GM21528 (cell line): ENCODE measurements around the gene CNR1.
"Not testable (repeated sequence)": the region's sequence is repeated elsewhere in the genome, so short reads cannot be mapped to it uniquely, and the experiment has no call there.

Experiments used
- ATAC-seq: cut with Tn5 transposase; IDR thresholded peaks from one replicate; pipeline ENCODE4 v1.9.1; 2021; ENCODE audit warnings: mild to moderate bottlenecking, moderate library complexity; ENCODE audit not compliant: unreplicated experiment, low FRiP score

The CNR1 gene

GRCh38 chr6:88165844-88166492 lies at the start of gene CNR1:
Gene CNR1, minus strand, starts transcription at chr6:88166347. Its CDS starts 21,073 bp downstream, at chr6:88145274.
- peak; percentile 58 for ATAC-seq

GRCh38 chr6:88211446-88211845 lies 45.3 kb upstream of the CNR1 start:
- ATAC-seq = no peak

- ATAC-seq = no peak
Measured at GRCh38 chr6:88209301-88209700, 43.2 kb upstream of the CNR1 start.

- no peak for ATAC-seq
Measured at GRCh38 chr6:88208726-88209125, 42.6 kb upstream of the CNR1 start.

- not testable (repeated sequence) for ATAC-seq
Measured at GRCh38 chr6:88201734-88202133, 35.6 kb upstream of the CNR1 start.

- no peak for ATAC-seq
Measured at GRCh38 chr6:88184921-88185320, 18.8 kb upstream of the CNR1 start.

GRCh38 chr6:88183471-88183870 lies 17.3 kb upstream of the CNR1 start:
- no peak for ATAC-seq

GRCh38 chr6:88179692-88180091 lies 13.5 kb upstream of the CNR1 start:
- peak; percentile 60 for ATAC-seq

GRCh38 chr6:88177961-88178464 lies 11.9 kb upstream of the CNR1 start:
- peak; percentile 66 for ATAC-seq

- no peak for ATAC-seq
Measured at GRCh38 chr6:88174906-88175305, 8.8 kb upstream of the CNR1 start.

- ATAC-seq = no peak
Measured at GRCh38 chr6:88171312-88171711, 5.2 kb upstream of the CNR1 start.

GRCh38 chr6:88168362-88168761 lies 2.2 kb upstream of the CNR1 start:
- no peak for ATAC-seq

GRCh38 chr6:88167352-88167937 lies 1.3 kb upstream of the CNR1 start:
- ATAC-seq = peak; percentile 15

- ATAC-seq = peak; percentile 52
Measured at GRCh38 chr6:88166493-88167351, 575 bp upstream of the CNR1 start.

- ATAC-seq = no peak
Measured at GRCh38 chr6:88165087-88165843, 882 bp downstream of the CNR1 start.

- no peak for ATAC-seq
Measured at GRCh38 chr6:88164061-88164460, 2.1 kb downstream of the CNR1 start.

- ATAC-seq = no peak
Measured at GRCh38 chr6:88163616-88164015, 2.5 kb downstream of the CNR1 start.

GRCh38 chr6:88161940-88162339 lies 4.2 kb downstream of the CNR1 start:
- no peak for ATAC-seq

- no peak for ATAC-seq
Measured at GRCh38 chr6:88157106-88157505, 9.0 kb downstream of the CNR1 start.

GRCh38 chr6:88145298-88145963 lies 20.7 kb downstream of the CNR1 start:
- no peak for ATAC-seq
